DLD1 (cell line): ENCODE data around the gene RGP1.

Experiments used
- in situ Hi-C: cut with HindIII; loops from 2 replicates; pipeline ENCODE4 v1.10.0; 2017; ENCODE audit warnings: low sequenced_read_pairs

Gene RGP1

GRCh38 chr9:35767458-35767857 is 18.4 kb downstream of the RGP1 start:
- in situ Hi-C loops = no loop called here

- in situ Hi-C loops = no loop called here
These were observed 20.7 kb downstream of the RGP1 start for GRCh38 chr9:35769763-35770162.

- in situ Hi-C loops = no loop called here
These were observed 22.0 kb downstream of the RGP1 start for GRCh38 chr9:35771075-35771433.

- in situ Hi-C loops = no loop called here
These were observed 22.4 kb downstream of the RGP1 start for GRCh38 chr9:35771534-35771933.

- in situ Hi-C loops = no loop called here
These were observed 22.9 kb downstream of the RGP1 start for GRCh38 chr9:35771943-35772342.

- in situ Hi-C loops = no loop called here
These were observed 26.0 kb downstream of the RGP1 start for GRCh38 chr9:35774907-35775635.

GRCh38 chr9:35776018-35776417 is 26.9 kb downstream of the RGP1 start:
- in situ Hi-C loops = no loop called here

- in situ Hi-C loops = no loop called here
These were observed 29.4 kb downstream of the RGP1 start for GRCh38 chr9:35778496-35778895.

- in situ Hi-C loops = no loop called here
These were observed 32.0 kb downstream of the RGP1 start for GRCh38 chr9:35781066-35781465.

GRCh38 chr9:35783418-35783817 is 34.3 kb downstream of the RGP1 start:
- in situ Hi-C loops = no loop called here

- in situ Hi-C loops = no loop called here
These were observed 40.5 kb downstream of the RGP1 start for GRCh38 chr9:35789541-35789940.

GRCh38 chr9:35790025-35790384 is 40.9 kb downstream of the RGP1 start:
- in situ Hi-C loops = no loop called here

GRCh38 chr9:35790385-35791296 is 41.6 kb downstream of the RGP1 start:
- in situ Hi-C loops = no loop called here

- in situ Hi-C loops = no loop called here
These were observed 42.3 kb downstream of the RGP1 start, which contains the start of gene NPR2 for GRCh38 chr9:35791297-35791921. NPR2 (plus strand) TSS chr9:35791591; CDS start chr9:35792409, 818 bp downstream.

GRCh38 chr9:35792024-35792813 is 43.1 kb downstream of the RGP1 start:
- in situ Hi-C loops = no loop called here

GRCh38 chr9:35792826-35793225 is 43.7 kb downstream of the RGP1 start:
- in situ Hi-C loops = no loop called here

GRCh38 chr9:35793461-35793860 is 44.4 kb downstream of the RGP1 start:
- in situ Hi-C loops = no loop called here

- in situ Hi-C loops = no loop called here
These were observed 46.6 kb downstream of the RGP1 start for GRCh38 chr9:35795695-35796094.

GRCh38 chr9:35797311-35798109 is 48.4 kb downstream of the RGP1 start:
- in situ Hi-C loops = no loop called here
